Ovary (tissue), 9 donors: Measurements from ENCODE around the gene NXNL2. TPM values are rescaled to one million over a fixed set of nuclear protein-coding genes. Genes with fewer than 3 reads are reported as not detected.

Experiments used
- DNase-seq, 5 donors: peaks; one replicate each; pipeline ENCODE4 v3.0.0-alpha.2; 2019 to 2020
- H3K27ac ChIP-seq, 2 donors: fragments of 200-600 bp; one replicate each; pipeline versions ENCODE4 v1.5.1 to v1.8.0; 2019 to 2022
- H3K27me3 ChIP-seq: fragments of 200-600 bp; one replicate; pipeline ENCODE4 v1.8.0; 2022
- H3K36me3 ChIP-seq: fragments of 200-600 bp; sonication (generic); one replicate; pipeline ENCODE4 v1.5.1; 2019
- H3K4me1 ChIP-seq: one replicate; pipeline ENCODE4 v1.8.1; 2013; ENCODE audit warnings: mild to moderate bottlenecking, moderate library complexity; ENCODE audit not compliant: insufficient read depth
- H3K4me3 ChIP-seq: fragments of 200-600 bp; sonication (generic); one replicate; pipeline ENCODE4 v1.5.1; 2017
- H3K9me3 ChIP-seq, 2 donors: fragments of 200-600 bp in 1 of 2; sonication (generic) in 1 of 2; one replicate each; pipeline versions ENCODE4 v1.5.1 to v1.8.1; 2013 to 2019; ENCODE audit warnings: mild to moderate bottlenecking in 1 of 2, moderate library complexity in 1 of 2
- EP300 ChIP-seq: sonication (generic); formaldehyde crosslinking; IDR thresholded peaks from one replicate; pipeline ENCODE4 v1.6.1; 2017; ENCODE audit warnings: antibody characterized with exemption
- POLR2A ChIP-seq: fragments of 450-650 bp; IDR thresholded peaks from one replicate; pipeline ENCODE4 v1.6.1; 2017; ENCODE audit warnings: antibody characterized with exemption, mild to moderate bottlenecking, moderate library complexity
- WGBS, 3 donors: extraction: QIAGEN DNeasy Blood & Tissue Kit in 1 of 3; methylation state at CpG; one replicate each; pipeline versions ENCODE4 v1.1.5 to v1.1.7; 2013 to 2017; 5-methylcytosine and 5-hydroxymethylcytosine counted together
- intact Hi-C, 4 donors: fragments of 100-400 bp; cut with DNase I; formaldehyde crosslinking; loops; one replicate each; pipeline versions ENCODE4 v1.11.0 to v1.15.1; 2022 to 2023
- polyA plus RNA-seq, 2 donors: library from polyadenylated mRNA; stranded (reverse); fragments of 200-250 nt in 1 of 2; fragments of 350-450 nt in 1 of 2; fragmentation: Illumina TruSeq in 1 of 2; extraction: RNeasy Lipid Tissue Mini Kit (QIAGEN cat#74804) in 1 of 2; gene quantifications; one replicate each; pipeline ENCODE4 v1.2.3, GENCODE V29; 2013 to 2014
- total RNA-seq, 7 donors: library from RNA; depleted of rRNA in 2 of 7; stranded (reverse); fragments of >200 nt in 2 of 7; fragmentation: NEBNext Ultra II Directional in 3 of 7; extraction: Animal tissue kit (Norgen Biotek cat#: 25700) in 3 of 7; gene quantifications; one replicate each; pipeline versions ENCODE4 v1.1.0 to v1.2.4, GENCODE V29; 2016 to 2023
- TF ChIP-seq, protein P1 (sequence below), 3 donors: fragments of 450-650 bp in 2 of 3; fragments of 200-600 bp in 1 of 3; IDR thresholded peaks; one replicate each; pipeline versions ENCODE4 v1.5.1 to v1.8.0; 2016 to 2022; ENCODE audit warnings: antibody characterized with exemption in 3 of 3, mild to moderate bottlenecking in 1 of 3
- donor health status: DM: no; HTN: no; CAD: no; lungs with moderate emphysema.
- donor health status: DM: no; HTN: no; CAD: no.
- donor health status: Bipolar disorder and iron deficiency.
- donor health status: DM: yes; HTN: yes; CAD: no.
- donor health status: DM: no; HTN: no; CAD: no.
- donor health status: DM: yes; HTN: yes; CAD: no.

The NXNL2 gene
- total and polyA plus RNA-seq, 9 donors, result 1.9 to 52.4 (median 4.3) TPM

DNA sequence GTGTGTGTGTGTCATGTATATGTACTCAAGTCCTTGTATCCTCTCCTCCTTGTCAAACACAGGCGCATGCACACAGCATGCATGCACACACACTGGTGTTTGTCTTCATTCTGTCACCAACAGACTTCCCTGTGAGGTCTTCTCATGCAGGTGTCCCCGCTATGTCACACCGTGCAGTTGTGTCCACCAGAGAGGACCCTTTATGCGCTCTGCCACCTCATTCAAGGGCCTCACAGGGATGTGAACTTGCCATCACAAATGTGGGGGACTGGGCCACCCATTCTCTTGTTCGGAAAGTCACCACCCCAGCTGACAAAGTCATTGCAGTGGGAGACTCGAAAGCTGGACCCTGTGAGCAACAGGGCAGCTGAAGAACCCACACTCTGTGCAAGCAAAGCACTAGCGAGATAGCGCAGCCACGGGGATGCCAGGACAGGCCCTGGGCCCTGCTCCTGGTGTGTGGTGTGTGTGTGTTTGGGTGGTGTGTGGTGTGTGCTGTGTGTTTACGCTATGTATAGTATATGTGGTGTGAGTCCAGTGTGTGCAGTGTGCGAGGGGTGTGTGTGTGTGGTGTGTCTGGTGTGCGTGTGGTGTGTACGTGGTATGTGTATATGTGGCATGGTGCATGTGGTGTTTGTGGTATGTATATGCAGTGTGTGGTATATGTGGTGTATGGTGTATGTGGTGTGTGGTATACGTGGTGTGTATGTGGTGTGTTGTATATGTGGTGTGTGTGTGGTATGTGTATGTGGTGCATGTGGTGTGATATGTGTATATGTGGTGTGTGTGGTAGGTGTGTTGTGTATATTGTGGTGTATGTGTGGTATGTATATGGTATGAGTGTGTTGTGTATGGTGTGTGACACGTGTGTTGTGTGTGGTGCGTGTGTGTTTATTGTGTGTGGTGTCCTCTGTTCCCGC lies 30.9 kb upstream of the NXNL2 start:
- Histone ChIP-seq H3K27me3 (no peaks in the 10 kb centered on the region), H3K4me1 (no peaks in the 10 kb centered on the region), H3K36me3 (no peaks in the 10 kb centered on the region), H3K4me3 (no peak overlapping the region), H3K9me3 (no peaks in the 10 kb centered on the region), H3K27ac (no peak overlapping the region)
- DNase-seq, result no peak
- intact Hi-C loops, result no loop called here
- WGBS, 3 donors, result 96% methylated on average over 17 of the region's 17 CpGs
- TF ChIP-seq, protein P1, sequence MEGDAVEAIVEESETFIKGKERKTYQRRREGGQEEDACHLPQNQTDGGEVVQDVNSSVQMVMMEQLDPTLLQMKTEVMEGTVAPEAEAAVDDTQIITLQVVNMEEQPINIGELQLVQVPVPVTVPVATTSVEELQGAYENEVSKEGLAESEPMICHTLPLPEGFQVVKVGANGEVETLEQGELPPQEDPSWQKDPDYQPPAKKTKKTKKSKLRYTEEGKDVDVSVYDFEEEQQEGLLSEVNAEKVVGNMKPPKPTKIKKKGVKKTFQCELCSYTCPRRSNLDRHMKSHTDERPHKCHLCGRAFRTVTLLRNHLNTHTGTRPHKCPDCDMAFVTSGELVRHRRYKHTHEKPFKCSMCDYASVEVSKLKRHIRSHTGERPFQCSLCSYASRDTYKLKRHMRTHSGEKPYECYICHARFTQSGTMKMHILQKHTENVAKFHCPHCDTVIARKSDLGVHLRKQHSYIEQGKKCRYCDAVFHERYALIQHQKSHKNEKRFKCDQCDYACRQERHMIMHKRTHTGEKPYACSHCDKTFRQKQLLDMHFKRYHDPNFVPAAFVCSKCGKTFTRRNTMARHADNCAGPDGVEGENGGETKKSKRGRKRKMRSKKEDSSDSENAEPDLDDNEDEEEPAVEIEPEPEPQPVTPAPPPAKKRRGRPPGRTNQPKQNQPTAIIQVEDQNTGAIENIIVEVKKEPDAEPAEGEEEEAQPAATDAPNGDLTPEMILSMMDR (IDR thresholded peaks at IDR 0.05), result no peak
- TF ChIP-seq POLR2A (no peak), EP300 (no peak)

DNA sequence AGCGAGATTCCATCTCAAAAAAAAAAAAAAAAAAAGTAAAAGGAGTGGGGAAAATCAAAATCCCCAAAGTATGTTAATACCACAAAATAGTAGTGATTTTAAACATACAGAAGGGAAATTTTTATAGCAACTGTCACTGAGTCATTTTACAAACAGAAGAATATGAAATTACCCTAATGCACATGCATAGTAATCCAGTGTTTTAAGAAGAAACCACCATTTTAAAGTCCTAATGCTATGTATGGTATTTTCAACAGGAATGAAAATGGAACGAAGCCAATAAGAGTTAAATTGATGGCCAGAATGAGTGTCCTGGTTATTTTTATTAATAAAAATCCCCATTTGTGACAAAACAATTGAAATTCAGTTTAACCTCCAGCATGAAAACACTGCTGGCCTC lies 26.7 kb upstream of the NXNL2 start:
- Histone ChIP-seq H3K27me3 (no peaks in the 10 kb centered on the region), H3K27ac (no peak overlapping the region), H3K4me1 (no peaks in the 10 kb centered on the region), H3K9me3 (no peaks in the 10 kb centered on the region), H3K36me3 (no peaks in the 10 kb centered on the region), H3K4me3 (no peak overlapping the region)
- TF ChIP-seq, protein P1 (IDR thresholded peaks at IDR 0.05), result no peak
- TF ChIP-seq POLR2A, result no peak
- DNase-seq, result no peak
- whole genome bisulfite sequencing, 3 donors, result 92 to 95% (median 95%) methylated on average over 2 of the region's 2 CpGs
- intact Hi-C loops, result no loop called here

DNA sequence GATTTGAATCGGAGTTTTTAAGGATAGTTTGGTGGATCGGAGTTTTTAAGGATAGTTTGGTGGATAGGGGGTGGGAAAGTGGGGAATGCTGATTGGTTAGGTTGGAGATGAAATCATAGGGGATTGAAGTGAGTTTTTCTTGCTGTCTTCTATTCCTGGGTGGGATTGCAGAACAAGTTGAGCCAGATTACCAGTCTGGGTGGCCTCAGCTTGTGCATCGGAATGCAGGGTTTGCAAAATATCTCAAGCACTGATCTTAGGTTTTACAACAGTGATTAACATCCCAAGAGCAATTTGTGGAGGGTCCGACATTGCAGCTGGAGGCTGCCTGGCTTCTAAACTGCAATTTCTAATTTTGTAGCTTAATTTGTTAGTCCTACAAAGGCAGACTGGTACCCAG lies 23.1 kb upstream of the NXNL2 start:
- intact Hi-C loops, result loop anchor here in 1 of 4 donors (10.0 kb wide), 1 partner anchor 47 kb away; no protein-coding TSS in a partner anchor
- TF ChIP-seq POLR2A (no peak), EP300 (no peak)
- TF ChIP-seq, protein P1 (IDR thresholded peaks at IDR 0.05), result no peak
- 72 to 75% (median 74%) methylated on average over 4 of the region's 4 CpGs for WGBS, 3 donors
- no peak overlapping the region for H3K27ac ChIP-seq
- no peak overlapping the region for H3K4me3 ChIP-seq
- H3K9me3 ChIP-seq, result no peaks in the 10 kb centered on the region
- H3K4me1 ChIP-seq, result no peaks in the 10 kb centered on the region
- no peaks in the 10 kb centered on the region for H3K36me3 ChIP-seq
- H3K27me3 ChIP-seq, result no peaks in the 10 kb centered on the region
- no peak for DNase-seq

DNA sequence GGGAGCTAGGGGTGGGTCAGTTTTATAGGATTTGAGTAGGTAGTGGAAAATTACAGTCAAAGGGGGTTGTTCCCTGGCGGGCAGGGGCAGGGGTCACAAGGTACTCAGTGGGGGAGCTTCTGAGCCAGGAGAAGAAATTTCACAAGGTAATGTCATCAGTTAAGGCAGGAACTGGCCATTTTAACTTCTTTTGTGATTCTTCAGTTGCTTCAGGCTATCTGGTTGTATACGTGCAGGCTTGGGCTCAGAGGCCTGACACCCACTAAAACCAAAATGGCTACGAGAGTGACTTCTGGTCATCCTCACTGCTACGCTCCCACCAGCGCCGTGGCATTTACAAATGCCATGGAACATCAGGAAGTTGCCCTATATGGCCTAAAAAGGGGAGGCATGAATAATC lies 20.7 kb upstream of the NXNL2 start:
- intact Hi-C loops, result loop anchor here in 1 of 4 donors (10.0 kb wide), 1 partner anchor 49 kb away; no protein-coding TSS in a partner anchor
- H3K36me3 ChIP-seq, result no peaks in the 10 kb centered on the region
- H3K4me1 ChIP-seq, result no peaks in the 10 kb centered on the region
- no peak overlapping the region for H3K27ac ChIP-seq
- TF ChIP-seq, protein P1 (IDR thresholded peaks at IDR 0.05), result no peak
- TF ChIP-seq POLR2A (no peak), EP300 (no peak)
- H3K4me3 ChIP-seq, result no peak overlapping the region
- H3K9me3 ChIP-seq, result no peaks in the 10 kb centered on the region
- no peak for DNase-seq
- WGBS, 3 donors, result 95 to 97% (median 95%) methylated on average over 6 of the region's 6 CpGs
- no peaks in the 10 kb centered on the region for H3K27me3 ChIP-seq
